ENCODE measurements around the gene STK10. TPM values are rescaled to one million over a fixed set of nuclear protein-coding genes. Genes with fewer than 3 reads are reported as not detected.

Gene STK10
- total and polyA plus RNA-seq, 7 experiments from 2014 or later = 55.7 to 474 (median 295) TPM

- ATAC-seq = no peak
- H3K4me1 Mint-ChIP-seq = peaks cover 22 to 68% (median 33%) of the 10 kb centered on the region in 7 donors
Observed at GRCh38 chr5:172059661-172060100, 128.3 kb downstream of the STK10 start.

DNA sequence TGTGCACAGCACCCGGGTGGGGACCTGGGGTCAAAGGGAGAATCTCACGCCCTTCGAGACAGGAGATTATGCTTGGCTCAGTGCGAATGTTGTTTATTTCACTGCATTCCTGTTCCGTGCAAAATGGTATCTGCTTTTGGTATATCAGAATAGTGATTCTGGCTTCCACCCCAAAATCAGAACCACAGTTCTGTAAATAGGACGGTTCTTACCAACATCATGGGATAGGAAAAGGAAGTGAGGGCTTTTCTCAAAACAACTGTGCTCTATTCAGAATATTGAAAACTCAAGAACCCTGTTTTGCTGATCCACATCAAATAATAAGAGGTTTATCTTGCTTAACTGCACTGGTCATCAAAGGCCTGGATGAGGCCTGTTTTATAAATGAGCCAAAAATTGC is 129.9 kb downstream of the STK10 start:
- H3K4me3 Mint-ChIP-seq = peak overlapping the region in 2 of 10 donors; percentile 25 to 78
- intact Hi-C loops (cut with micrococcal nuclease) = loop anchor here in 1 of 2 donors (5.0 kb wide), 1 partner anchor 146 kb away; no protein-coding TSS in a partner anchor
- no peak for DNase-seq
- H3K9me3 ChIP-seq (ENCODE audit: control insufficient read depth in 2 of 3, low read length in 3 of 3) = no peaks in the 10 kb centered on the region
- H3K4me3 ChIP-seq (ENCODE audit: low read length) = no peak overlapping the region
- POLR2A ChIA-PET = interaction anchor here (0.6 to 2.4 kb wide), 4 partner anchors 9 to 92 kb away, joined by 3 to 10 read pairs (median 6); no protein-coding TSS in a partner anchor
- peak overlapping the region in 6 of 9 donors; percentile 49 to 91 (median 75) for H3K27ac Mint-ChIP-seq
- CTCF ChIA-PET = interaction anchor here (1.0 to 2.3 kb wide), 5 partner anchors 8 to 146 kb away, joined by 3 to 21 read pairs (median 4); partner anchors contain the start of gene STK10
- peaks cover 0 to 8% (median 0%) of the 10 kb centered on the region in 11 donors for H3K9me3 Mint-ChIP-seq
- peaks cover 46 to 97% (median 54%) of the 10 kb centered on the region in 3 experiments for H3K36me3 ChIP-seq (ENCODE audit: control insufficient read depth in 2 of 3, insufficient read depth in 3 of 3, low read length in 3 of 3)
- H3K27me3 Mint-ChIP-seq = no peaks in the 10 kb centered on the region
- H3K27me3 ChIP-seq (ENCODE audit: control insufficient read depth in 2 of 2, insufficient read depth in 2 of 2, low read length in 2 of 2) = no peaks in the 10 kb centered on the region
- H3K4me1 Mint-ChIP-seq = peaks cover 14 to 54% (median 19%) of the 10 kb centered on the region in 7 donors
- H3K27ac ChIP-seq (ENCODE audit: low read depth, low read length) = no peak overlapping the region
- H3K4me1 ChIP-seq (ENCODE audit: control insufficient read depth in 2 of 2, insufficient read depth in 2 of 2, low read length in 2 of 2) = no peaks in the 10 kb centered on the region
- peaks cover 19 to 70% (median 37%) of the 10 kb centered on the region in 5 donors for H3K36me3 Mint-ChIP-seq
- no peak for ATAC-seq

More at GRCh38 chr5:172059661-172060100, 128.3 kb downstream of the STK10 start:
- intact Hi-C loops (cut with micrococcal nuclease) = loop anchor here (1.0 to 10.0 kb wide), 3 partner anchors 147 to 645 kb away; partner anchors contain the start of gene FGF18 (in 1 of the 2)
- no peaks in the 10 kb centered on the region for H3K27me3 Mint-ChIP-seq
- H3K27ac Mint-ChIP-seq = peak overlapping the region; percentile 3 to 91 (median 54)
- peak overlapping the region in 4 of 10 donors; percentile 4 to 42 (median 12) for H3K4me3 Mint-ChIP-seq
- peaks cover 0 to 4% (median 0%) of the 10 kb centered on the region in 11 donors for H3K9me3 Mint-ChIP-seq
- DNase-seq = peak in 1 of 9 donors; percentile 36
- Histone ChIP-seq H3K9me3 (ENCODE audit: control insufficient read depth in 2 of 3, low read length in 3 of 3) (no peaks in the 10 kb centered on the region), H3K4me1 (ENCODE audit: control insufficient read depth in 2 of 2, insufficient read depth in 2 of 2, low read length in 2 of 2) (peaks cover 0 to 7% of the 10 kb centered on the region in 2 donors), H3K36me3 (ENCODE audit: control insufficient read depth in 2 of 3, insufficient read depth in 3 of 3, low read length in 3 of 3) (peaks cover 52 to 97% (median 56%) of the 10 kb centered on the region in 3 experiments), H3K27ac (ENCODE audit: low read depth, low read length) (no peak overlapping the region), H3K4me3 (ENCODE audit: low read length) (no peak overlapping the region), H3K27me3 (ENCODE audit: control insufficient read depth in 2 of 2, insufficient read depth in 2 of 2, low read length in 2 of 2) (no peaks in the 10 kb centered on the region)
- ChIA-PET POLR2A (interaction anchor here (1.1 to 2.4 kb wide), 4 partner anchors 8 to 116 kb away, joined by 3 to 10 read pairs (median 8); no protein-coding TSS in a partner anchor), CTCF (interaction anchor here (0.7 to 2.4 kb wide), 12 partner anchors 19 to 223 kb away, joined by 3 to 21 read pairs (median 4); partner anchors contain the start of gene STK10)
- peaks cover 29 to 78% (median 45%) of the 10 kb centered on the region in 5 donors for H3K36me3 Mint-ChIP-seq

- no peaks in the 10 kb centered on the region for H3K9me3 ChIP-seq (ENCODE audit: control insufficient read depth in 2 of 3, low read length in 3 of 3)
- Mint-ChIP-seq H3K4me3 (peak overlapping the region in 1 of 10 donors; percentile 78), H3K36me3 (peaks cover 22 to 69% (median 32%) of the 10 kb centered on the region in 5 donors), H3K27ac (peak overlapping the region; percentile 15 to 92 (median 83)), H3K4me1 (peaks cover 9 to 45% (median 14%) of the 10 kb centered on the region in 7 donors), H3K9me3 (peaks cover 0 to 8% (median 0%) of the 10 kb centered on the region in 11 donors), H3K27me3 (no peaks in the 10 kb centered on the region)
- no peak overlapping the region for H3K4me3 ChIP-seq (ENCODE audit: low read length)
- intact Hi-C loops (cut with micrococcal nuclease) = loop anchor here in 1 of 2 donors (5.0 kb wide), 1 partner anchor 144 kb away; no protein-coding TSS in a partner anchor
- H3K27me3 ChIP-seq (ENCODE audit: control insufficient read depth in 2 of 2, insufficient read depth in 2 of 2, low read length in 2 of 2) = no peaks in the 10 kb centered on the region
- H3K36me3 ChIP-seq (ENCODE audit: control insufficient read depth in 2 of 3, insufficient read depth in 3 of 3, low read length in 3 of 3) = peaks cover 40 to 97% (median 61%) of the 10 kb centered on the region in 3 experiments
- H3K27ac ChIP-seq (ENCODE audit: low read depth, low read length) = no peak overlapping the region
- DNase-seq = no peak
- POLR2A ChIA-PET = interaction anchor here (0.7 to 1.2 kb wide), 3 partner anchors 10 to 131 kb away, joined by 3 to 4 read pairs (median 3); partner anchors contain the start of gene FBXW11
- CTCF ChIA-PET = interaction anchor here (1.3 kb wide), 1 partner anchor 50 kb away, joined by 3 read pairs; no protein-coding TSS in a partner anchor
- no peak for ATAC-seq
- no peaks in the 10 kb centered on the region for H3K4me1 ChIP-seq (ENCODE audit: control insufficient read depth in 2 of 2, insufficient read depth in 2 of 2, low read length in 2 of 2)
Observed at GRCh38 chr5:172055996-172056395, 132.0 kb downstream of the STK10 start.

- intact Hi-C loops (cut with micrococcal nuclease) = loop anchor here in 1 of 2 donors (5.0 kb wide), 1 partner anchor 143 kb away; no protein-coding TSS in a partner anchor
- Mint-ChIP-seq H3K9me3 (peaks cover 0 to 8% (median 0%) of the 10 kb centered on the region in 11 donors), H3K27ac (peak overlapping the region in 7 of 9 donors; percentile 36 to 91 (median 83)), H3K4me1 (peaks cover 7 to 39% (median 11%) of the 10 kb centered on the region in 7 donors), H3K4me3 (no peak overlapping the region), H3K36me3 (peaks cover 17 to 63% (median 30%) of the 10 kb centered on the region in 5 donors), H3K27me3 (no peaks in the 10 kb centered on the region)
- ChIA-PET CTCF (interaction anchor here (1.3 kb wide), 1 partner anchor 51 kb away, joined by 3 read pairs; no protein-coding TSS in a partner anchor), POLR2A (interaction anchor here (0.9 kb wide), 1 partner anchor 11 kb away, joined by 4 read pairs; no protein-coding TSS in a partner anchor)
- no peaks in the 10 kb centered on the region for H3K27me3 ChIP-seq (ENCODE audit: control insufficient read depth in 2 of 2, insufficient read depth in 2 of 2, low read length in 2 of 2)
- ATAC-seq (no peak), DNase-seq (no peak)
- no peaks in the 10 kb centered on the region for H3K4me1 ChIP-seq (ENCODE audit: control insufficient read depth in 2 of 2, insufficient read depth in 2 of 2, low read length in 2 of 2)
- H3K4me3 ChIP-seq (ENCODE audit: low read length) = no peak overlapping the region
- peaks cover 39 to 97% (median 60%) of the 10 kb centered on the region in 3 experiments for H3K36me3 ChIP-seq (ENCODE audit: control insufficient read depth in 2 of 3, insufficient read depth in 3 of 3, low read length in 3 of 3)
- no peak overlapping the region for H3K27ac ChIP-seq (ENCODE audit: low read depth, low read length)
- no peaks in the 10 kb centered on the region for H3K9me3 ChIP-seq (ENCODE audit: control insufficient read depth in 2 of 3, low read length in 3 of 3)
Observed at GRCh38 chr5:172055421-172055820, 132.6 kb downstream of the STK10 start.

GRCh38 chr5:172054611-172055153 is 133.3 kb downstream of the STK10 start:
- no peaks in the 10 kb centered on the region for H3K9me3 ChIP-seq (ENCODE audit: control insufficient read depth in 2 of 3, low read length in 3 of 3)
- H3K4me3 ChIP-seq (ENCODE audit: low read length) = no peak overlapping the region
- no peaks in the 10 kb centered on the region for H3K27me3 Mint-ChIP-seq
- ChIA-PET CTCF (no interaction called here), POLR2A (interaction anchor here (1.2 kb wide), 1 partner anchor 11 kb away, joined by 3 read pairs; no protein-coding TSS in a partner anchor)
- no peaks in the 10 kb centered on the region for H3K4me1 ChIP-seq (ENCODE audit: control insufficient read depth in 2 of 2, insufficient read depth in 2 of 2, low read length in 2 of 2)
- H3K36me3 ChIP-seq (ENCODE audit: control insufficient read depth in 2 of 3, insufficient read depth in 3 of 3, low read length in 3 of 3) = peaks cover 39 to 97% (median 60%) of the 10 kb centered on the region in 3 experiments
- H3K36me3 Mint-ChIP-seq = peaks cover 17 to 59% (median 30%) of the 10 kb centered on the region in 5 donors
- peaks cover 0 to 8% (median 0%) of the 10 kb centered on the region in 11 donors for H3K9me3 Mint-ChIP-seq
- intact Hi-C loops (cut with micrococcal nuclease) = loop anchor here in 1 of 2 donors (5.0 kb wide), 1 partner anchor 142 kb away; no protein-coding TSS in a partner anchor
- ATAC-seq (no peak), DNase-seq (no peak)
- H3K27ac ChIP-seq (ENCODE audit: low read depth, low read length) = no peak overlapping the region
- peak overlapping the region in 4 of 9 donors; percentile 17 to 83 (median 34) for H3K27ac Mint-ChIP-seq
- no peaks in the 10 kb centered on the region for H3K27me3 ChIP-seq (ENCODE audit: control insufficient read depth in 2 of 2, insufficient read depth in 2 of 2, low read length in 2 of 2)
- H3K4me1 Mint-ChIP-seq = peaks cover 4 to 35% (median 9%) of the 10 kb centered on the region in 7 donors
- no peak overlapping the region for H3K4me3 Mint-ChIP-seq

All from naive thymus-derived CD4-positive, alpha-beta T cell (primary cell).